ENCODE results near the gene MYT1.

- TF ChIP-seq, protein P1, sequence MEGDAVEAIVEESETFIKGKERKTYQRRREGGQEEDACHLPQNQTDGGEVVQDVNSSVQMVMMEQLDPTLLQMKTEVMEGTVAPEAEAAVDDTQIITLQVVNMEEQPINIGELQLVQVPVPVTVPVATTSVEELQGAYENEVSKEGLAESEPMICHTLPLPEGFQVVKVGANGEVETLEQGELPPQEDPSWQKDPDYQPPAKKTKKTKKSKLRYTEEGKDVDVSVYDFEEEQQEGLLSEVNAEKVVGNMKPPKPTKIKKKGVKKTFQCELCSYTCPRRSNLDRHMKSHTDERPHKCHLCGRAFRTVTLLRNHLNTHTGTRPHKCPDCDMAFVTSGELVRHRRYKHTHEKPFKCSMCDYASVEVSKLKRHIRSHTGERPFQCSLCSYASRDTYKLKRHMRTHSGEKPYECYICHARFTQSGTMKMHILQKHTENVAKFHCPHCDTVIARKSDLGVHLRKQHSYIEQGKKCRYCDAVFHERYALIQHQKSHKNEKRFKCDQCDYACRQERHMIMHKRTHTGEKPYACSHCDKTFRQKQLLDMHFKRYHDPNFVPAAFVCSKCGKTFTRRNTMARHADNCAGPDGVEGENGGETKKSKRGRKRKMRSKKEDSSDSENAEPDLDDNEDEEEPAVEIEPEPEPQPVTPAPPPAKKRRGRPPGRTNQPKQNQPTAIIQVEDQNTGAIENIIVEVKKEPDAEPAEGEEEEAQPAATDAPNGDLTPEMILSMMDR (conservative IDR thresholded peaks at IDR 0.05 in 1 of 2, IDR thresholded peaks at IDR 0.05 in 1 of 2; ENCODE audit: low read depth in 1 of 2, low read length in 2 of 2), result no peak
- no peak for TF ChIP-seq EZH2 (IDR thresholded peaks at IDR 0.05; ENCODE audit: low read length, missing control alignments)
These were observed 92.2 kb downstream of the MYT1 start for GRCh38 chr20:64256282-64256935.
